Hematopoietic multipotent progenitor cell treated with erythropoietin and hydrocortisone succinate and interleukin-3 and kit ligand, for 17 days (in vitro differentiated cells): Measurements from ENCODE around the gene ARL14EP.
A peak's percentile ranks its signal among the peaks of the same experiment; 100 is the strongest.

Experiments used
- DNase-seq: peaks from one replicate; pipeline ENCODE4 v3.0.0-alpha.2; 2015; ENCODE audit warnings: low spot score

Gene ARL14EP

GRCh38 chr11:30322826-30323710 lies at the start of gene ARL14EP:
ARL14EP (plus strand) TSS chr11:30323104; CDS start chr11:30330949, 7,845 bp downstream.
- DNase-seq = peak; percentile 75

GRCh38 chr11:30277176-30277575 lies 45.7 kb upstream of the ARL14EP start:
- no peak for DNase-seq

GRCh38 chr11:30279796-30280195 lies 43.1 kb upstream of the ARL14EP start:
- DNase-seq = no peak

- no peak for DNase-seq
Measured at GRCh38 chr11:30281476-30282288, 41.2 kb upstream of the ARL14EP start.

GRCh38 chr11:30282289-30282631 lies 40.6 kb upstream of the ARL14EP start:
- no peak for DNase-seq

- DNase-seq = no peak
Measured at GRCh38 chr11:30284836-30285235, 38.1 kb upstream of the ARL14EP start.

GRCh38 chr11:30285416-30286121 lies 37.3 kb upstream of the ARL14EP start:
- DNase-seq = no peak

GRCh38 chr11:30291331-30291730 lies 31.6 kb upstream of the ARL14EP start:
- DNase-seq = no peak

GRCh38 chr11:30292545-30292944 lies 30.4 kb upstream of the ARL14EP start:
- no peak for DNase-seq

- DNase-seq = no peak
Measured at GRCh38 chr11:30295178-30295885, 27.6 kb upstream of the ARL14EP start.

- DNase-seq = no peak
Measured at GRCh38 chr11:30304620-30305019, 18.3 kb upstream of the ARL14EP start.

GRCh38 chr11:30310623-30311022 lies 12.3 kb upstream of the ARL14EP start:
- no peak for DNase-seq

GRCh38 chr11:30311189-30311588 lies 11.7 kb upstream of the ARL14EP start:
- no peak for DNase-seq

- DNase-seq = no peak
Measured at GRCh38 chr11:30312243-30312642, 10.7 kb upstream of the ARL14EP start.

GRCh38 chr11:30313580-30313979 lies 9.3 kb upstream of the ARL14EP start:
- DNase-seq = no peak

- no peak for DNase-seq
Measured at GRCh38 chr11:30314625-30315024, 8.3 kb upstream of the ARL14EP start.

- no peak for DNase-seq
Measured at GRCh38 chr11:30316237-30316636, 6.7 kb upstream of the ARL14EP start.

- no peak for DNase-seq
Measured at GRCh38 chr11:30317030-30317429, 5.9 kb upstream of the ARL14EP start.

- DNase-seq = no peak
Measured at GRCh38 chr11:30321321-30321720, 1.6 kb upstream of the ARL14EP start.

GRCh38 chr11:30322191-30322590 lies 713 bp upstream of the ARL14EP start:
- DNase-seq = no peak

GRCh38 chr11:30326114-30326778 lies 3.3 kb downstream of the ARL14EP start:
- DNase-seq = no peak
